ENCODE results near the gene PAPPA. TPM values are rescaled to one million over a fixed set of nuclear protein-coding genes. Genes with fewer than 3 reads are reported as not detected.

PAPPA gene
- total RNA-seq, 4 donors from 2014 or later: 1.0 to 5.0 (median 2.8) TPM

DNA sequence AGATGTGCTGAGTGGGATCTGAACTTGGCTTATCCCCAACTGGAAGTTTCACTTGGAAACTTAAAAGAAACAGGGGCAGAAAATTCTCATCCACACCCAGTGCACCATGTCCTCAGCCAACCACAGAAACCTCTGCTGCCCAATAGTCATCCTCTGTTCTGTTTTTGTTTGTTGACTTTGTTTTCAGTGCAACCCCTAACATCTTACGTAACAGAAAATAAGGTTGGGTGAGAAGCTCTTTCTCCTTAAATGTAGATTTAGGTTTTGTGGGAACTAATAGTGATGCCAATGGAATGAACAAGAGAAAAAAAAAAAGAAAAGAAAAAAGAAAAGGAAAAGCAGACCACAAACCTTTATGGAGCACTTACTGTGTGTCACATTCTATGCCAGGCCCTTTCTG is 262.8 kb downstream of the PAPPA start:
- no peak for DNase-seq
- no peak for TF ChIP-seq POLR2A (IDR thresholded peaks at IDR 0.05)
- TF ChIP-seq, protein P1, sequence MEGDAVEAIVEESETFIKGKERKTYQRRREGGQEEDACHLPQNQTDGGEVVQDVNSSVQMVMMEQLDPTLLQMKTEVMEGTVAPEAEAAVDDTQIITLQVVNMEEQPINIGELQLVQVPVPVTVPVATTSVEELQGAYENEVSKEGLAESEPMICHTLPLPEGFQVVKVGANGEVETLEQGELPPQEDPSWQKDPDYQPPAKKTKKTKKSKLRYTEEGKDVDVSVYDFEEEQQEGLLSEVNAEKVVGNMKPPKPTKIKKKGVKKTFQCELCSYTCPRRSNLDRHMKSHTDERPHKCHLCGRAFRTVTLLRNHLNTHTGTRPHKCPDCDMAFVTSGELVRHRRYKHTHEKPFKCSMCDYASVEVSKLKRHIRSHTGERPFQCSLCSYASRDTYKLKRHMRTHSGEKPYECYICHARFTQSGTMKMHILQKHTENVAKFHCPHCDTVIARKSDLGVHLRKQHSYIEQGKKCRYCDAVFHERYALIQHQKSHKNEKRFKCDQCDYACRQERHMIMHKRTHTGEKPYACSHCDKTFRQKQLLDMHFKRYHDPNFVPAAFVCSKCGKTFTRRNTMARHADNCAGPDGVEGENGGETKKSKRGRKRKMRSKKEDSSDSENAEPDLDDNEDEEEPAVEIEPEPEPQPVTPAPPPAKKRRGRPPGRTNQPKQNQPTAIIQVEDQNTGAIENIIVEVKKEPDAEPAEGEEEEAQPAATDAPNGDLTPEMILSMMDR (IDR thresholded peaks at IDR 0.05): no peak
- Histone ChIP-seq H3K27me3 (no peaks in the 10 kb centered on the region), H3K36me3 (no peaks in the 10 kb centered on the region), H3K9me3 (no peaks in the 10 kb centered on the region), H3K4me3 (replicated peaks in 1 of 3) (no peak overlapping the region), H3K27ac (no peak overlapping the region), H3K4me1 (no peaks in the 10 kb centered on the region)
- intact Hi-C loops (cut with DNase I): no loop called here
- WGBS, 2 donors: 98 to 100% methylated on average over 1 of the region's 1 CpG

DNA sequence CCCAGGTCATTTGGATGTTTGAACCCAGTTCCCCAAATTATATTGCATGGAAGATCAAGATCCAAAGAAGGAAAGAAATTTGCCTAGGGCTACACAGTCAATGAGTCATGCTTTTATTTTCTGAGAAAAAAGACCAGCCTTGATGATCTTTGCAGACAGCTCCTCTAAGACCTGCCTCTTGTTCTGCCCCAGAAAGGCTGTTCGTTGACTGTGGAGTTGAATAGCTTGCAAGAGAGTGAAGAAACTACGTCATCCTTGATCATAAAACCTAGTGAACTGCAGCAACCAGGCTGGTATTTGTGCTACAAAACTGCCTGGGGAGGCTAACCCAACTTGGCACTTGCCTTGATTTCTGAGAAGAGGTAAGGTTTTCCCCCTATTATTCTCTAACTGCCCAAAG is 263.9 kb downstream of the PAPPA start:
- Histone ChIP-seq H3K27me3 (no peaks in the 10 kb centered on the region), H3K36me3 (no peaks in the 10 kb centered on the region), H3K9me3 (no peaks in the 10 kb centered on the region), H3K4me3 (replicated peaks in 1 of 3) (no peak overlapping the region), H3K4me1 (no peaks in the 10 kb centered on the region), H3K27ac (no peak overlapping the region)
- 88 to 98% methylated on average over 2 of the region's 2 CpGs for WGBS, 2 donors
- intact Hi-C loops (cut with DNase I): no loop called here
- TF ChIP-seq, protein P1 (IDR thresholded peaks at IDR 0.05): no peak
- no peak for TF ChIP-seq POLR2A (IDR thresholded peaks at IDR 0.05)
- no peak for DNase-seq

DNA sequence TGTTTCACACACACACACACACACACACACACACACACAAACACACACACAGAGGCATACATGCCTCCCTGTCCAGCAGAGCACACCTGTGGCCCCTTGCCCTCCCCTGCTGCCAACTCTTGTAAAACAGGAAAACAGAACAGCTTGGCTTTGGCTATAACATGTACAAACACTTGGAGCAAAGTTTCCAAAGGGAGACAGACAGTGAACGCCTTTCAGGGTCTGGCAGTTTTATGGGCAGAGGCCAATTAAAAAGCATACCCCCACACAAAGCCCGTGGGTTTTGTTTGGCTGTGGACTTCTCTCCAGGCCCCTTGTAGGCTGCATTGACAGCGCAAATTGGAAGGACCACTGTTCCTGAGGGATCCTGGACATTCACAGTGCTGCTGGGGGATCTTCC is 265.6 kb downstream of the PAPPA start:
- Histone ChIP-seq H3K27me3 (no peaks in the 10 kb centered on the region), H3K9me3 (no peaks in the 10 kb centered on the region), H3K36me3 (no peaks in the 10 kb centered on the region), H3K4me3 (replicated peaks in 1 of 3) (no peak overlapping the region), H3K4me1 (no peaks in the 10 kb centered on the region), H3K27ac (no peak overlapping the region)
- WGBS, 2 donors: 45 to 83% methylated on average over 3 of the region's 3 CpGs
- DNase-seq: no peak
- TF ChIP-seq, protein P1 (IDR thresholded peaks at IDR 0.05): no peak
- intact Hi-C loops (cut with DNase I): no loop called here

DNA sequence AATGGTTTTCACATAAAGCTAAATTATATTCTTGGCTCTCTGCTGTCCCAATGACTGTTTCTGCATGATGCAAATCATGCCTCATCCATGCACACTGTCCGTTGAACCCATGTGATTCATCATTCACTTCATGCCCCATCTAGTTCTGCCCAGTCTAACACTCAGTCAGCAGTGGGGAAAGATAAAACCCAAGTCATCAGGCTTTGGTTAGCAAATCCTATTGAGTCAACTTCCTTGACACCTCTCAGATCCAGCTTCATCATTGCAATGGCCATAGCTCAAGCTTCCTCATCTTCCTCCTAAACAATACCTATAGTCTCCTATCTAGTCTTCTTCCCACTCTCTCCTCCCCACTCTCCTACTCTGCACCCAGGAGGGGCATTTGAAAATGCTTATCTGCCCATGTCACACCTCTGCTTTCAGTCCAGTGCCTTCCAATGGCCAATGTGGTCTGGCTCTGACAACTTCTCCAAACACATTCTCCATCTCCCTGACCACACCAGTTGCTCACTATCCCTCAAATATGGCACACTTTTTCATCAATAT is 267.5 kb downstream of the PAPPA start:
- TF ChIP-seq POLR2A (IDR thresholded peaks at IDR 0.05): no peak
- TF ChIP-seq, protein P1 (IDR thresholded peaks at IDR 0.05): no peak
- no peak for DNase-seq
- H3K27me3 ChIP-seq: no peaks in the 10 kb centered on the region
- 85 to 95% methylated on average over 1 of the region's 1 CpG for WGBS, 2 donors
- H3K36me3 ChIP-seq: no peaks in the 10 kb centered on the region
- H3K9me3 ChIP-seq: no peaks in the 10 kb centered on the region
- no peak overlapping the region for H3K4me3 ChIP-seq (replicated peaks in 1 of 3)
- no peaks in the 10 kb centered on the region for H3K4me1 ChIP-seq
- intact Hi-C loops (cut with DNase I): no loop called here
- H3K27ac ChIP-seq: no peak overlapping the region

DNA sequence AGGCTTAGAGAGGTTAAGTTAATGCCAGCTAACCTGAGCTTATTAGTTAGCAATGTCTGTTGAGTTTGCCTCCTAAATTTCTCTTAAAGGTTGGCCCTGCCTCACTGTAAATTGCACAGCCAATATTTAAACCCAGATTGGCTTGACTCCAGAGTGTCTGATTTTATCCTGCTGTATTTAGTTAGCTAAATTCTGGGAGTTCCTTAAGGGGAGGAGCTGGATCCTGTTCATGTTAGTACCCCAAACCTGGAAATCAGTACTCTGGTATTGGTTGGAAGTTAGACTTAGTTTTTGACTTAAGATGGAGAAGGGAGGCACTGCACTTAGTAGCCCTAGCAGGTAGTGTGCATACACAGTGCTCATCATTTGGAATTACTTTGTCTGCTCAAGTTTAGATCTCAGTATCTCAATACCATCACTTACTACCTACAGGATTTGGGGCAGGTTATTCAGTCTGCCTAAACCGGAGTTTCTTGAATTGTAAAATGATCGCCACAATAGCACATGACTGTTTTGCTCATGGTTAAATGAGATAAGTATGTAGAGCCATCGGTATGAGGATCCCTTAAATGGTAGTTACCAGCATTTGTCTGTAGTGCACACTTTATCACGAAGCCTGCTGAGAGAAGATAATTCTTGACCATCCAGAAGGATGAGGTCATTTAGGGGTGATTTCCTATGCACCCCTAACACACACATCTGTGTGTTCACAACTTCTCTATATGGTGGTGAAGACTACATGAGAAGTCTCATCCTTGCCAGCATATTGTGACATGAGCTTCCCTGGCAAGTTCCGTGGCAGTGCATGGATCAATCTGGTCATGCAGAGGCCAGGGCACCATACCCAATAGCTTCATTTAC is 268.8 kb downstream of the PAPPA start:
- Histone ChIP-seq H3K27me3 (no peaks in the 10 kb centered on the region), H3K4me1 (no peaks in the 10 kb centered on the region), H3K36me3 (no peaks in the 10 kb centered on the region), H3K27ac (no peak overlapping the region), H3K4me3 (replicated peaks in 1 of 3) (no peak overlapping the region), H3K9me3 (no peaks in the 10 kb centered on the region)
- intact Hi-C loops (cut with DNase I): no loop called here
- DNase-seq: no peak
- TF ChIP-seq, protein P1 (IDR thresholded peaks at IDR 0.05): no peak
- TF ChIP-seq POLR2A (IDR thresholded peaks at IDR 0.05): no peak
- WGBS, 2 donors: 97 to 99% methylated on average over 5 of the region's 5 CpGs
